OCI-M2 (cell line): Measurements from ENCODE around the gene UBE2C.

Experiments used
- DNase-seq: peaks from one replicate; lab custom pipeline; 2025; ENCODE audit not compliant: unreplicated experiment; lab: John Stamatoyannopoulos, UW

The UBE2C gene

DNA sequence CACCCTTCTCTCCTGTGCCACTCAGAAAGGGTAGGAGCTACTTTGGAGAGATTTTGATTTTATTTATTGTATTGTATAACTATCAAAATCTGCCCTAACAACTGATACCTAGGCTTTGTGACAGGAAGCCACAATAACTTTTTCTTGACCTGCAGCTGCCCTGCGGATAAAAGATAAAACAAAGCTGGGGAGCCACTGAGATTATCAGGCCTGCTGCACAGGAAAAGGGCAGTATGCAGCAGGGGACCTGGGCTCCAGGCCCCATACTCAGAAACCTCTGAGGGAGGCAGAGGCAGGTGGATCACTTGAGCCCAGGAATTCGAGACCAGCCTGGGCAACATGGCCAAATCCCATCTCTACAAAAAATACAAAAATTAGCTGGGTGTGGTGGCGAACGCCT lies 20.2 kb downstream of the UBE2C start:
- no peak for DNase-seq

DNA sequence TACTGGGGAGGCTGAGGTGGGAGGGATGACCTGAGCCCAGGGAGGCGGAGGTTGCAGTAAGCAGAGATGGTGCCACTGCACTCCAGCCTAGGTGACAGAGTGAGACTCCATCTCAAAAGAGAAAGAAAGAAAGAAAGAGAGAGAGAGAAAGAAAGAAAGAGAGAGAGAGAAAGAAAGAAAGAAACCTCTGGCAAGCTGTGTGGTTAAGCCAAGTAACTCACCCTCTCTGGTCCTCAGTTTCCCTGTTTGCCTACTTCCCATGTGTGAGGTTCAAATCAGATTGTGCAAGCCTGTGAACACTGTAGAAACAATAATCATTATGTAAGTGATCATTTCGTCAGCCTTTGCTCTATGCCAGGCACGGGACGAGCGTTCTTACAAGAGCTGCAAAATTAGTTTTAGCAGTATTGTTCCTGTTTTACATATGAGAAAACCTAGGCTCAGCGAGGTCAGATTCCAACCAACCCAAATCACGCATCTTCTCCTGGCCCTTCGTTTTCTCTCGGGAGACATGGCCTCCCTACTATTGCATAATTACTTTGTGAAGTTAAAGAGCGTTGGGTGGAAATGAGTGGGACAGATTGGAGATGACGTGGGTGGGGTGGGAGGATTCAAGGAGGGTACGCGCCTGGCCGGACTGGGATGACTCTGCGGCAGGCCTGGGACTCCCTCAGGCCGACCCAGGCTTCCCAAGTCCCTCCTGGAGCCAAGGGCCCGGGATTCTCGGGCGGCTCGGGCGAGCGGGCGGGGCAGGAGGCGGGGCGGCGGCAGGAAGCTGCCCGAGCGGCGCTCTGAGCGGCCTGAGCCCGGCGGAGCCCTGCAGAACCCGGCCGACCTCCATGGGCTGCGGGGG lies 20.8 kb downstream of the UBE2C start, which contains the start of gene SNX21:
TSS of gene SNX21 (plus strand) at position 770 of the 853 bp plus-strand sequence. CDS start 121 bp downstream, outside the sequence.
- no peak for DNase-seq

DNA sequence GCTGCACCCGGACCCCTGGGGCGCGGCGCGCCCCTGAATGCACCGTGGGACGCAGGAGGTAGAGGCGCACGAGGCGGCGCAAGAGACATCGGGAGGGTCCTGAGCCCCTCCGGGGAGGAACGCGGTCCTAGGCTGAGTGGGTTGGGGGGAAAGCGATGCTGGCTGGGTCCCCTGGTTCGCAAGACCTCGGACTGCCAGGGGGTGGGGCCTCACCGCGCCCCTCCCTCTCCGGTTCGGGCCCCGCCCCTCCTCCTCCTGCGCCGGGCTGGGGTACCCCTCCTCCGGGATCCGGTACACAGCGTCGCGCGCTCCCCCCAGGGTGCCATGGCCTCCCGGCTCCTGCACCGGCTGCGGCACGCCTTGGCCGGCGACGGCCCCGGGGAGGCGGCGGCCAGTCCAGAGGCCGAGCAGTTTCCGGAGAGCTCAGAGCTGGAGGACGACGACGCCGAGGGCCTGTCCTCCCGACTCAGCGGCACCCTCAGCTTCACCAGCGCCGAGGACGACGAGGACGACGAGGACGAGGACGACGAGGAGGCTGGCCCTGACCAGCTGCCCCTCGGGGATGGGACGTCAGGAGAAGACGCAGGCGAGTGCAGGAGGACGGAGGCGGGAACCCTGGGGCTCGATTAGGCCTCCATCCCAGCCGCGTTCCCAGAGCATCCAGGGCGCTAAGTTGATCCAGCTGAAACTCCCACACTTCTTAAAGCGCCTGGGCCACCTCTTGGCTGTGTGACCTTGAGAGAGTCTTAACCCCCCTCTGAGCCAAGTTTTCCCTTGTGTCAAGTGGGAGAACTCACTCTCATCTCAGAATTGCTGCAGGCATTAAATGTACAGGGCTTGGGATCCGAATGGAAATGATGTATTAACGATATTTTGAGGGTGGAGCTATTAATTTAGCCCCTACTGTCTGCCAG lies 21.7 kb downstream of the UBE2C start:
- no peak for DNase-seq

DNA sequence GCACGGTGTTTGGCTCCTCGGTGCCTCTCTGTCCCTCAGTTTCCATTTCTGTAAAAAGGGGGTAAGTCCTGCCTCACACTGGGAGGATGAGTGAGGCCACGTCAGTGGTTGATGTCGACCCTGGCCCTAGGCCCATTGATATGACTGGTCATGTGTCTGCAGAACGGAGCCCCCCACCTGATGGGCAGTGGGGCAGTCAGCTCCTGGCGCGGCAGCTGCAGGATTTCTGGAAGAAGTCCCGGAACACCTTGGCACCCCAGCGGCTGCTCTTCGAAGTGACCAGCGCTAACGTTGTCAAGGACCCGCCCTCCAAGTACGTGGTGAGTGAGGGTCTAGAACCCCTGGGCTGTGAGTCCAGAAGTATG lies 22.3 kb downstream of the UBE2C start:
- DNase-seq, result no peak

DNA sequence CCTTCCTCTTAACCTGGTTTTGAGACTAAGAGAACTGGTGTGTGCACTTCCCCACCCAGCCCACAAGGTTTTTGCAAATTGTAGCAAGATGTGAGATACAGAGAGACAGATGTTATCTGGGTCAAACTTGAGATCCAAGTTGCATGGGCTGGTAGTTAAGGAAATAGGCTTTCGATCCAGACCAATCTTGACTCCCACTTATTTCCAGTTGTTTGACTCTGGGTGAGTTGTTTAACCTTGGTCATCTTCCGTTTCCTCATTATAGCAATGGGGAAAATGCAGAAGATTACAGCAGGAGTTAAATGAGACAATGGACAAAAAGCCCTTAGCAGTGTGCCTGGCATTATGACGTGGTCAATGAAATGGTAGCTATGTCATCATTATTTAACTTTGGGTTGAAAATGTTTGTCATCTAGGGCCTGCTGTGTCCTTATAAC lies 22.9 kb downstream of the UBE2C start:
- DNase-seq, result no peak

DNA sequence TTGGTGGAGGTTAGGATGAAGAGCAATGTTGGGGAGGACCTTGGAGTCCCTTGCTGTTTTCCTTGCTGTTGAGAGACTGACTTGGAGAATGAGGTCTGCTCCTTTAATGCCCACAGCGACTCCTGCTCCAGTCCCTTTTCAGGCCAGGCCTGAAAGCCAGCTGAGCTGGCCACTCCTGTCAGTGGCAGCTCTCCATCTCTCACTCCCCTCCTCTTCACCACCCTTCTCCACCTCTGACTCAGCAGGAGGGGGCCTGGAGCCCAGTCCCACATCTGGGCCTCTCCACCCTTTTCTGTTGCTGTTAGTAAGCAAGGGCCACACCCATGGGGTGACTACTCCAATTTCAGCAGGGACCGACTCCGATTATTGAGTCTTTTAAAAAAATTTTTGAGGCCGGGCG lies 23.4 kb downstream of the UBE2C start:
- DNase-seq, result no peak

DNA sequence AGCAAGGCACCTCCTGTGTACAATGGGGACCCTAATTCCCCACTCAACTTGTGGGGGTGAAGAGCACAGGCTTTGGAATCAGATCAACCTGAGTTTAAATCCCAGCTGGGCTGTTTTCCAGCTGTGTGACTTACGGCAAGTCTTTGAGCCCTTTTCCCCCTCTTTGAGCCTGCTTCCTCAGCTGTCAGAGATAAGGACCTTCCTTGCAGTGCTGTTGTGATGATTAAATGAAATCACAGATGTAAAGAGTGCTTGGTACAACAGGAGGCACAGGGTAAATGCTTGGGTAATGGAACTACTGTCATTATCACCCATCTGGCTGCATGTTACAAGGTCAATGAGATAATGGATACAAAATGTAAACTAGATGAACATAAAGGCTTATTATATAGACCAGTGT lies 24.4 kb downstream of the UBE2C start:
- DNase-seq, result no peak

DNA sequence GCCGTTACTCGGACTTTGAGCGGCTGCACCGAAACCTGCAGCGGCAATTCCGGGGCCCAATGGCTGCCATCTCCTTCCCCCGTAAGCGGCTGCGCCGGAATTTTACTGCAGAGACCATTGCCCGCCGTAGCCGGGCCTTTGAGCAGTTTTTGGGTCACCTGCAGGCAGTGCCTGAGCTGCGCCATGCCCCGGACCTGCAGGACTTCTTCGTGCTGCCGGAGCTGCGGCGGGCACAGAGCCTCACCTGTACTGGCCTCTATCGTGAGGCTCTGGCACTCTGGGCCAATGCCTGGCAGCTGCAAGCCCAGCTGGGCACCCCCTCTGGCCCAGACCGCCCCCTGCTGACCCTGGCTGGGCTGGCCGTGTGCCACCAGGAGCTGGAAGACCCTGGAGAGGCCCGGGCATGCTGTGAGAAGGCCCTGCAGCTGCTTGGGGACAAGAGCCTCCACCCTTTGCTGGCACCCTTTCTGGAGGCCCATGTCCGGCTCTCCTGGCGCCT lies 28.3 kb downstream of the UBE2C start:
- DNase-seq, result no peak

DNA sequence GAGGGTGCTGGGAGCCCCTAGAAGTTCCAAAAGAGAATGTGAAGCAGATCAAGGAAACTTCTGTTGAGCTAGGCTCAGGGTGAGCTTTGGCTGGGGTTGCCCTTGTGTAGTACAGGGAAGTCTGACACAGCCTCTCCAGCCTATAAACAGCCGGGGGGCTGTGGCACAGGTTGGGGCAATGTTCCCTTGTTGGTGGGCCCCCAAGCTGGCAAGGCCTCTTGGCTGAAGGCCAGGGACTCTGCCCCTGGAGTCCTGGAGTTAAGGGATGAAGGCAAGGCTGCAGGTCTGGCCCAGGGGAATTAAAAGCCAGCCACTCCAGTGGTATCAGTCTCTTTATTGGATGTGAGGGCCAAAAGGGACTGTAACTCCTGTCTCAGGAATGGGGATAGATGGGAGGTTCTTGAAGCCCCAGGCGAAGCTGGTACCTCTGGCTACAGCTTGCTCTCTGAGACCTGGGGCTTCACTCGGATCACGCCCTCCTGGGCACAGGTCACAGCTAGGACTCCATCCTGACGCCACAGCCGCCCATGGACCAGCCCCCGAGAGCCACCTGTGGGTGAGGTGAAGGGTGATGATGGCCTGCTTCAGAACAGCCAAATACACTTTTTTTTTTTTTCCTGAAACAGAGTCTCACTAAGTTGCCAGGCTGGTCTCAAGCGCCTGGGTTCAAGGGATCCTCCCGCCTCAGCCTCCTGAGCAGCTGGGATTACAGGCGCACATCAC lies 29.1 kb downstream of the UBE2C start:
- no peak for DNase-seq

DNA sequence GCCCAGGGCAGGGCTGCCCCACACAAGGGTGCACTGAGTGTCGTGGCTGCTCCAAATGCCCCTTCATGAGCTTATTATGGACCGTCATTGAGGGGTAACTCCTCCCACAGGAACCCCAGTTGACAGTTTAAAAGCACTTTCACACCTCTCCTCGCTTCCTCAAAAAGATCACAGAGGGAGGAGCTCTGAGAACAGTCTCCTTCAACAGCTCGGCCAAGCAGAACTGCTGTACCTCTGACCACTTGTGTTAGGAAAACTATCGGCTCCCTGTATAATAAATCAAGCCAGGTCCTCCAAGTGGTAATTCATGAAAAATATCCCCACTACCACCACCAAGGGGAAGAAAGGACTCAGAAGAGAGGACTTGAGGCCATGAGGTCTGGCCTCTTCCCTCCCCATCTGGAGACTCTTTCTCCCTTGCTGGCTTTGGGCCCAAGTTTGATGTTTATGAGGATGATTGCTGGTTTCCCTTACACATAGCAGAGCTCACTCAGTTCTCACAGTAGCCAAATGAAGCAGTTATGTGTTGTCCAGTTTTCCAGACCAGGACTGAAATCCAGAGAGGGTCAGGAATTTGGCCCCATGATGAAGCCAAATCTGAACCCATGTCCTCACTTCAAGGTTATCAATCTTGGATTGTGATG lies 29.8 kb downstream of the UBE2C start:
- DNase-seq, result no peak

DNA sequence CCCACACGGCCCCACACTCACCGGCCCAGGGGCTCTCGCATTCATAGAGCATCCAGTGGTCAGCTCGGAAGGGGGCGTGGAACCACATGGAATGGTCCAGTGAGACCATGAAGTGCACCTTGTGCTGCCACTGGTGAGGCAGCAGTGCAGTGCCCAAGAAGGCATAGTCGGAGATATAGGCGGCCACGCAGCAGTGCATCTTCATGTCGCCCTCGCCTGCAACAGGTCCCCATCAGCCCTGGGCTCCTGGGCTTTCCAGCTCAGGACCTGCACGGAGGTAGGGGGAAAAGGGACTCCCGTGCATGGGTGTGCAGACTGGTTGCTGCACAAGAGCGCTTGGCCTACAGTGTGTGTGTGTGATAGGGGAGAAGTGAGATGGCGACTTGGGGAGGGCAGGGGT lies 31.1 kb downstream of the UBE2C start:
- DNase-seq, result no peak

DNA sequence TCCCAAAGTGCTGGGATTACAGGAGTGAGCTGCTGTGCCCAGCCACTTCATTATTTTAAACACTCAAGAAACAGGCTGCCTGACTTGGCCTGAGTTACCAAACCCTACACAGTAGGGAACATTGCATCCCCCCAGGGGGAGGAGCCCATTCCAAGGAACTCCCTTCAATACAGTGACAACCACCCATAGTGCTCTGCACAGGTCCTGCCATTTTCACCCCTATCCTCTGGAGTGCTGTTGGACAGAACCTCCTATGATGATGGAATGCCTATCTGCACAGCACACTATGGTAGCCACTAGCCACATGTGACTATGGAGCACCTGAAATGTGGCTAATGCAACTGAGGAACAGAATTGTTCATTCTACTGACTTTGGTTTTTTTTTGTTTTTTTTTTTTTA lies 33.0 kb downstream of the UBE2C start:
- DNase-seq, result no peak

DNA sequence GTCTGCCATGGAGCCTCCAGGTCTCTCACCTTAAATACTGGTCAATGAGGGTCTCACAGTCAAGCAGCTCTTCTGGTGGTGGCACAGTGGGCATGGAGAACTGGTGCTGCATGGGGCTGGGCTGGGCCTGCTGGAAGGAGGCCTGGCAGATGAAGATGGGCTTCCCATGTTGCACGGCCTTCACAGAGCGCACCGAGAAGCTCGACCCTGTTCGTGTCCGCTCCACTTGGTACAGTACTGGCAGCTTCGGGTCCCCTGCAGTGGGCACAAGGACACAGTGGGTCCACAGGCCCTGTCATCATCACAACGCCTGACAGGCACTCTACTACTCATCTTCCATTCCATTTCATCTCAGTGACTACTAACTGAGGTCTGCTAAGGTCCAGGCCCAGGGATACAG lies 36.0 kb downstream of the UBE2C start:
- no peak for DNase-seq

DNA sequence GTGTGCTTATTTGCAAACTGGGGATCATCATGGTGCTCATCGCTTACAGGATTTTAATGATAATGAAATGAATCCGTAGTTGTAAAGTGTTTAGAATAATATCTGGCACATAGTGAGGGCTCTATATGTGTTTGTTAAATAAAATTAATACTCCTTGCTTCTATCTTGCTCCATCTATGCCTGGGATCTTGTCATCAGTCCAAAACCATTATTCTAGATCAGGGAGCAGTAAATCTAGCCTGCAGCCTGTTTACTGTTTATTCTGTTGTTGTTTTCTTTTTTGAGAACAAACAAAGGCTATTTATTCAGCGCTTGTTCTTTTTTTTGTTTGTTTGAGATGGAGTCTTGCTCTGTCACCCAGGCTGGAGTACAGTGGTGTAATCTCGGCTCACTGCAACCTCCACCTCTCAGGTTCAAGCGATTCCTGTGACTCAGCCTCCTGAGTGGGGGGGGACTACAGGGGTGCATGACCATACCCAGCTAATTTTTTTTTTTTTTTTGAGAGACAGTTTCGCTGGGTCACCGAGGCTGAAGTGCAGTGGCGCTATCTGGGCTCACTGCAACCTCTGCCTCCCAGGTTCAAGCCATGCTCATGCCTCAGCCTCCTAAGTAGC lies 36.6 kb downstream of the UBE2C start:
- no peak for DNase-seq

DNA sequence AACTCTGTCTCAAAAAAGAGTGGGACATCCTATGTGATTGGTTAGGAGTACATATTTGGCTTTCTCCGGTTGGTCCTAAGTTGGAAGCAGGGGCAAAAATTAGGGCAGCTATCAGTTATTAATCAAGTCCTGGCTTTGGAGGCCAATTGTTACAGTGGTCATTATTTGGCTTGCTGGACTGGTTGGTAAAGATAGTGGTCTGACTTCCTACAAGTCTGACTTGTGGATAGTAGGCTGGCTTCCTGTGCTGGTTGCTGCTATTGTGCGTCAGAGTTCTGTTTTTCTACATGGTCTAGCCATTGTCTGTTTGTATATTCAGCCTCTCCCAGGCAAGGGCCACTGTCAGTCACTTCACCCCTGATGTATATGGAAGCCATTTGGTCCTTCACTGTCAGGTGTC lies 37.8 kb downstream of the UBE2C start:
- DNase-seq, result no peak

DNA sequence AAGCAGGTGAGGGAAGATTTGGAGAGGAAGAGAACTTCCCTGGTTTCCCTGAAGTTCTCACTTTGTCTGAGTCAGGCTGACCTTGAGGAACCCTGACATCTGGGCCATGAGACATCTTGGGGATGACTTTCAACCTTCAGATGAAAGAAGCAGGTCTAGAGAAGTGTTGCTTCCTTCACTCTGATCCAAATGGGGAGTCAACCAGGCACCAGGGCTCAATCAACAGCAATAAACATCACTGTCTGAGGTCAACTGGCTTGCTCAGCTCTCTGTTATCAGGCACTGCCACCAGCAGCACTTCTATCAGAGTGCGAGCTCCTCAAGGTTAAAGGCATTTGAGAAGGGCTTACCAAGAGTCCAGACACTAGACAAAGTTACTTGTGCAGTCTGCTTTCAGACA lies 38.5 kb downstream of the UBE2C start:
- DNase-seq, result peak; percentile 60

DNA sequence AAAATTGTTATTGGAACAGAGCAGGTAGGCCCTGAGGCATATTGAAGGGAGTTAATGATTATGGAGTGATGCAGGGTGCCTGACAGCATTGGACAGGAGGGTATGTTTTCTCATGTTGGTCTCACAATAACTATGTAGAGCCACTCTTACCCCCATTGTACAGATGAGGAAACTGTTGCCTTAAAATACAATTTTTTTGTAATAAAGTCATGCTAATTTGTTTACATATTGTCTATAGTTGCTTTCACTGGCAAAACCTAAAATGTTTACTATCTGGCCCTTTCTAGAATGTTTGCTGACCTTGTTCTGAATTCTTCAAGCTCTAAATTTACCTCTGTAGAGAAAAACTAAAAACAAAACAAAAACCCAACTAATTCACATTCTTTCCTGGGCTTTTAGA lies 39.1 kb downstream of the UBE2C start:
- no peak for DNase-seq

DNA sequence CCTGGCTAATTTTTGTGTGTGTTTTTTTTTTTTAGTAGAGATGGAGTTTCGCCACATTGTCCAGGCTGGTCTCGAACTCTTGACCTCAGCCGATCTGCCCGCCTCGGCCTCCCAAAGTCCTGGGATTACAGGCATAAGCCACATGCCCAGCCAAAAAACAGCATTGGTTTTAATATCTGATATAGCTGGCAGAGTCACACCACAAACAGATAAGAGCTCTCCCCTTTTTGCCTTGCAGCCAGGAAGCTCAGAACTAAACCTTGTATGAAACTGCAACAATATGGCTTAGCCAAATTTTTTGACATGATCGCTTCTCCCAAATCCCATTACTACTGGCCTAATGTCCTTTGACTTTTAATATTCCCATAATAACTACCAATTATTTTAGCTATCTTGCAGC lies 39.9 kb downstream of the UBE2C start:
- no peak for DNase-seq

DNA sequence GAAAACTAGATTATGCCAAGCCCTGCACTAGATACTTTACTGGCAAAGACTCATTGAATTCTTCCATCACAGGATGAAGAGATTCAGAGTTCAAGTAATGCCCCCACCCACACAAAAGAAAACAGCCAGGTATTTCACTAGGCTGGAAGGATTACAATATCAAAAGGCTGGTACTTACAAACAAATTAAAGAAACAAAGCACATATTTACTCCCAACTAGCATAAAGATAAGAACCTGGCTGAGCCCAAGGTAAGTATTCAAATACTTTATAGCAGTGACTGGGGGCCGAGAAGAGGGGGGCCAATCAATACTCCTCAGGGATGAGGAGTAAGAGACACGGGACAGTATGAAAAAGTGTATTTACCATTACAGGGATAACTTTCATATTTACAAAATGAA lies 41.0 kb downstream of the UBE2C start:
- no peak for DNase-seq
